HG03103 (cell line): ENCODE data around the gene USB1.

Source experiments
- ATAC-seq: cut with Tn5 transposase; IDR thresholded peaks from one replicate; pipeline ENCODE4 v1.9.1; 2021; ENCODE audit warnings: low read depth; ENCODE audit not compliant: unreplicated experiment

Gene USB1

DNA sequence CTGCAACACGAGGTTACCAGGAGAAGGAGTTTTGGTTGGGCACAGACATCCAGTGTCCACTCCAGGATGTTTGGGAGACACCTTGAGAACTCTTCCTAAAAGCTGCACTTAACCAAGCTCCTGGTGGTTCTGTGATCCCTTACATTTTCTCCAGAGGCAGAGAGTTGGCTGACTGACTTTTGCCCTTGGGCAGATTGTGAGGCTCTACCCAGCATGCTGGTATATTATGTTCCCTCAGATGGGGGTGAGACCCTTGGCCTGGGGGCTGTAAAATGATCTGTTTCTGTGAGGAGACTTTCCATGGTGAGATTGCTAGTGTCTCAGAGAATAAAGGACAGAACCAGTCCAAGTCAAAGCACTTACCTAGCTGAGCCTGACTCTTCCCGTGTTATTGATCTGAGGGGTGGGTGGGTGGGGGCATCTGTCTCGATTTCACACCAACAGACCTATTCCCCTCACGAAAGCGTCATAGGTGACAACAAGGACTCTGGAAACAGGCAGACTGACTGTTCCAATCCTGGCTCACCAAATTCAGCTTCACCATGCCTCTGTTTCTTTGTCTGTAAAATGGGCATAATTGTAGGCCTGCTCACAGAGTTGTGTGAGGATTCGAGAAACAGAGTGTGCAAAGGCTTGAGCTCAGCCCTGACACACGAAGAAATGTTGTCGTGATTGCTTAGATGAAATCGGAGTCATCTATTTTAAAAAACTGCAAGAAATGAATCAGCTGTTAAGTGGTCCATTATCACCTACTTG, 12.2 kb downstream of the USB1 start:
- no peak for ATAC-seq

- ATAC-seq = no peak
Measured at GRCh38 chr16:58016840-58017446, 15.7 kb downstream of the USB1 start.

DNA sequence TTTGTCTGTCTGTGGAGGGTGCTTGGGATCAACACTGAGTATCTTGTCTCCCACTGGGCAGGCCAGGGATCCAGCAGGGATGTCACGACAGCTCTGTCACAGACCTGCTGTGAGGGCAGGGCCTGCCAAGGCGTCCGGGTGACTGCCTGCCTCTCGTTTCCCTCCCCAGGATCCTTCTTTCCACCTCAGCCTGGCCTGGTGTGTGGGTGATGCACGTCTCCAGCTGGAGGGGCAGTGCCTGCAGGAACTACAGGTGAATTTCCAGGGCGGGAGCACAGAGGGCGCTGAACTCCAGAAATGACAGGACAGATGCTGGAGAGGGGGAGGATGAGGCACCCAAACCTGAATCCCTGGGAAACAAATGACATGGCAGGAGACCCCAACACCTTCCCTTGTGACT, 17.6 kb downstream of the USB1 start:
- no peak for ATAC-seq

- ATAC-seq = no peak
Measured at GRCh38 chr16:58019866-58020538, 18.8 kb downstream of the USB1 start.

DNA sequence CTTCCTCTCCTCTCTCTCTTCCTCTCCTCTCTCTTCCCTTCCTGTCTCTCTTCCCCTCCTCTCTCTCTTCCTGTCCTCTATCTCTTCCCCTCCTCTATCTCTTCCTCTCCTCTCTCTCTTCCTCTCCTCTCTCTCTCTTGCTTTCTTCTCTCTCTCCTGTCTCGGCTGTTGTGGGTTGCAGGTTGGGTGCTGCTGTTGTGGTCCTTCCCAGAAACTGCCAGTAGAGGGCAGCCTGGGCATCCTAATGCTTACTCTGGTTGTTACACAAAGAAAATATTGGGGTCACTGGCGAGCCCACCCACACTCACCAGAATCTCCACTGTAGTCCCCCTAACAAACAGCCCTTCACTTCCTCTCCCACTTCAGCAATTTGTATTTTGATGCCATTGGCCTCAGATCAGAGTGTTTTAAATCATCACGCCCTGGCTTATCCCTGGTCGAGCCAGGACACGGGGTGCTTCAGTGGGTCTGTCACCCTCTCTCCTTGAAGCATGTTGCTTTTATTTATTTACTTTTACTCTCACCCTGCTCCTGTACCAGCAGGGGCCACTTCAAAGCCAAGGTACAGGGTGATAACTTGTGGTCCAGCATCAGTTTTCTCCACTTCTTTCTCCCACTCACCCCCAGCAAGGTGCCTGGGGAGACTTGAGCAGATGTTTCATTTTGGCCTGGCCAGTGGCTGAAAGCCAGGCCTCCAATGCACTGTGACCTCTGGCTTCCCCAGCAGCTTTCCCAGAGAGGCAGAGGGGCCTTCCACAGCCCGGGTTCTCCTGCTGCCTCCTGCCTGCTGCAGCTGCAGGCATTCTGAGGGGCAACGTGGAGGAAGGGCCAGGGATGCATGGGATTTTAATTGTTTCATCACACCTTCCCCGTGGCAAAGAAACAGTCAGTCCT, 19.7 kb downstream of the USB1 start:
- no peak for ATAC-seq

DNA sequence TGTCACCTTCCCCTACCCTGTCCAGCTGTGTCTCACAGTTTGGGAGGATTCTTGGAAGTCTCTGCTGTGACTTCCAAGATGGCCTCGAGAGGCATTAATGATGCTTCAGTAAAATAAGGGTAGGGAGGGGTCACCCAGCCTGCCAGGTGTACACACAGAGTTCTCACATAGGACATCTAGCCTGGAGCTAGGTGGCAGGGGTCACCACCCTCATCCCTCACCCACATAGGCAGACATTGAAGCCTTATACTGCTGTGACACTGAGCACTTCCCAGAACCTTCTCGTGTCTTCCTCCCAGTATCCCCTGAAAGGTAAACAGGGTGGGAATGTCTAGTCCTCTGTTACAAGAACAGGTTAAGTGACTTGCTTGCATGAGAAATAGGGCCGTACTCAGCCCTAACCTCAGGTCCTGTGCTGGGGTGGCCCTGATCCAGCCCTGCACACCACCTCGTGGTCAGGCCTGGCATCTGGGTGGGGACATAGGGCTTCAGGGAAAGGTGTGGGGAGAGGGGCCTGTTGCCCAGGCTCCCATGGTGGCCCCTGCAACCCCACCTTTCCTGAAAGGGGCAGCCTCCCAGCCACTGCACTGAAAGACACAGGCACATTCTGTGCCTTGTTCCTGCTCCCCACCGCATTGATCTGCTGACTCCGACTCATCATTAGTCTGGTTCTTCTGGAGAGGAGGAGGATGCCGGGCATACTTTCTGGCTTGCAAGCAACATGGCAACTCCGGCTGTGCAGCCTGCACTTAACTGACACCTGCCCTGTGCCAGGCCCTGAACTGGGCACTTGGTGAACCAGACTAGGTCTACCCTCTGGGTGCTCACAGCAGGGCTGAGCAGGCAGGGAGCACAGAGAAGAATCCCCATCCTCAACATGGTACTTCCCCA, 20.7 kb downstream of the USB1 start:
- no peak for ATAC-seq

- no peak for ATAC-seq
Measured at GRCh38 chr16:58022601-58023371, 21.6 kb downstream of the USB1 start.

DNA sequence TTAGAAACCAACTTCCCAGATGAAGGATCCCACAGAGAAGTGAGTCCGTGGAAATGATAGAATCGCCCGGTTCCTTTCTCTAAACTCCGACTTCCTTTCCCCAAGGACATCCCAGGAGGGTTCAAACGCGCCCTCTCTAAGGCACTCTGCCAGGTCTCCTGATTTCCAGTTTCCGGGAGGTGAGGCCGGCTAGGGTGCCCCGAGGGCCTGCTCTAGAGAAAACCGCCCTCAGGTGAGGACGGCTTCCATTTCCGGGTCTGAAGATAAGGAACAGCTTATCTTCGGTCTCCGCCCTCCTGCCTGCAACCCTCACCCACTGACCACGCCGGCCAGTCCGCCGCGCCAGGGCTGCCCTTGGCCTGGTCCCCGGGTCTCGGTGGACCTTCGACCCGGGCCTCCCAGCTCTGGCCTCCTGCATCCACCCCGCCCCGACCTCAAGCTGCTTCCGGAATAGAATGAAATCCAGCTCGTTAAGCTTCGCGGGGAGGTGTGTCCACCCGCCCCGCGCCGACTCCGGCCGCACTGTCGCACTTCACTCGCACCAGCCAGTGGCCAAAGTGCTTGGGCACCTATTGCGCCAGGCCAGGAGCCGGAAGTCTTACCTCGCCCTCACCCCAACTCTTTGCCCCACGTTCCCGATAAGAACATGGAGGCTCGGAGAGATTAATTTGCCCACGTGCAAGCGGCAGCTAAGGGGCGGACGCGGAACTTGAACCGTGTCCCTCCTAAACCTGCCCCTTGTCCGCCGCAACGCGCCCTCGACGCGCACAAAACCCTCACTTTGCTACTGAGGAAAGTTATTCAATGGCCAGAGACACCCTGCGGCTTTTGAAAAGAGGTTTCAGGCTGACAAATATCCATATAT, 23.5 kb downstream of the USB1 start:
- no peak for ATAC-seq

GRCh38 chr16:58025351-58026138, 24.3 kb downstream of the USB1 start, which contains the start of gene MMP15:
Gene MMP15, plus strand, starts transcription at chr16:58025754. Its CDS starts 597 bp downstream, at chr16:58026351.
- ATAC-seq = peak; percentile 53

DNA sequence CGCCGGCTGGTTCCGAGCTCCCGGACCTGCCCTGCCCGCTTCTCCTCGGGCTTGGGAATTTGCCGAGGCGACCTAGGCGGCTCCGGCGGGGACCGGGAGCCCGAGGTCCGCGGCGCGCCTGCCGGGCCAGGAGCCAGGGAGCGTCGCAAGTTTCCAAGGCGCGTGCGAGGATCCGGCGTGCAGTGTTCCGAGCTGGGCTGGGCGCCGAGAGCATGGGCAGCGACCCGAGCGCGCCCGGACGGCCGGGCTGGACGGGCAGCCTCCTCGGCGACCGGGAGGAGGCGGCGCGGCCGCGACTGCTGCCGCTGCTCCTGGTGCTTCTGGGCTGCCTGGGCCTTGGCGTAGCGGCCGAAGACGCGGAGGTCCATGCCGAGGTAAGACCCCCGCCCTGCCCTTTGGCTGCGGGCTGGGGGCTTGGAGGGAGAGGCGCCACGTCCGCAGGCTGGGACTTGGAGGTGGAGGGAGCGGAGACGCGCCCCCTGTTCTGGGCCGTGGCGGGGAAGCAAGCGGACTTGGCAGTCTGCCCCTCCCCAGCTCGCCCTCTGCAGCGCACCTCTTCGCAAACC, 25.0 kb downstream of the USB1 start:
- peak; percentile 17 for ATAC-seq

- no peak for ATAC-seq
Measured at GRCh38 chr16:58026705-58027160, 25.5 kb downstream of the USB1 start.

DNA sequence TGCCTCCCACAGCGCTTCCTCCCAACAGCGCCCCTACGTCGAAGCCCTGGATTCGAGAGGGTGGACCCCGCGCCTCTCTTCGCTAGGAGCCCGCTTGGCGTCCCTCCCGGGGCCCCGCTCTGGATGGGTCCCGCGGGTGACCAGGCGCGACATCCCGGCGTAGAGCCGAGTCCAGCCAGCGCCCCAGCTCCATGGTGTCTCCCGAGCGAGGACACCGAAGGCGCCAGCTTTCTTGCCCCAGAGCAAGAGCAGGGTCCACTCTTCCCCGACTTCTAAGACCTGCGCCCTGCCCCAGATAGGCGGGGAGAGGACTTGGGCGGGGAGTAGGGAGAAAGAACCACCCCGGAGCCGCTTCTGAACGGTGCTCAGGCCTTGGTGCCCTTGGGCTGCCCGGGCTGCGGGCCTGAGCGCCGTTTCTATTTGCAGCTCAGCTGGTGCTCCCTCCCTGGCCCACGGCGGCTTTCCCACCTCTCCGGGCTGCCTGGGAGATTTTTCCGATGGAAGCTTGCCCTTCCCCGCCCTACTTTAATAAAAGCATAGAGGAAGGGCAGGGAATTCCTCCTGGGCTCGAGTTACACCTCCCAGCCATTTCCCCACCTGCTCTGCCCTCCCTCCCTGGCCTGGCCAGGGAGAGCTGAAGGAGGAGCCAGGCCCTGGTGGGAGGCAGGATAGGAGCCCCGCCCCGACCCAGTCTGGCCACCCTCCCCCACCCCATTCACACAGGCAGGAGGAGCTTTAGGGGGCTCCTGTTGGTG, 26.1 kb downstream of the USB1 start:
- no peak for ATAC-seq

DNA sequence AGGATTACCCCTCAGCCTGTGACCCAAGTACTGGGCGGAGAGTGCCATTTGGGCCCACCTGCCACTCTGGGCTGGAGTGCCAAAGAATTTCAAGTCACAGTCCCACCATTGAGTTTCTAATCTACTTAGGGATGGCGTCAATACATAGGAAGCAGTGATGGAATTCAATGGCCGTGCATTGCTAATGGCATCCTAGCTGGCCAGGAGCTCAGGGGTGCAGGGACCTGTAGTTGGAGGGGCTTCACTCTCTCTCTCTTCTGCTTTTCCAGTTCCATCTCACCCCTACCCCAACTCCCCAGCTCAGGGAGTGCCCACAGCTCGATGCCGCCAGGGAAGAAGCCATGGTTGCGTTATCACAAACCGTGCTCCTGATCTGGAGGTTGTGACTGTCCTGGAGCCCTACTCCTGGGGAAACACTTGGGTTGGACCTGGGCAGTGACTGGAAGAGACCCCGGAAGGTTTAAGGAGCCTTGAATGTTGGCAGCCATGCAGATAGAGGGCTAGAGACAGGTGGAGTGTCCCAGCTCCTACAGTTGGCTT, 26.8 kb downstream of the USB1 start:
- no peak for ATAC-seq

DNA sequence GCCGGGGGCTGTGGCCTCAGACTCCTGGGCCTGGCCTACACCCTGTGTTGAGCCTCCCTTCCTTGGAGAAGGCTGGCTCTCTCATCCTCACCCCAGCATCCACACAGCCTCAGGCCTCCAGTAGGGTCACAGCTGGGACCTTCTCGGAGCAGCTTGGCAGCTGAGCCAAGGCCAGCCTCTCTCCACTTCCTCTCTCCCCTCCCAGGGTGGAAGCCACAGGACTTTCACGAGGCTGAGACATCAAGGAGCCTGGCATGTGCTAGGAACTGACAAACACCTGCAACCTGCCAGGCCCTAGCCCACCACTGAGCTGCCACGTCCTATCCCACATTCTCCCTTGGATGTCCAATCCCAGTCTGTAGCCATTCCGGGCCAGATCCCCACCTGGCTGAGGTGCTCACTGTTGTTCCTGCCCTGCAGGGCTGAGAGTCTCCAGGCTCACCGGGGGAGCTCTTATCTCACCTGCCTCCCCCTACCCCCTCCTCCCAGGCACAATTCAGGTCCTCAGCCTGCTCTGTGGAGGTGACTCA, 27.4 kb downstream of the USB1 start:
- no peak for ATAC-seq

DNA sequence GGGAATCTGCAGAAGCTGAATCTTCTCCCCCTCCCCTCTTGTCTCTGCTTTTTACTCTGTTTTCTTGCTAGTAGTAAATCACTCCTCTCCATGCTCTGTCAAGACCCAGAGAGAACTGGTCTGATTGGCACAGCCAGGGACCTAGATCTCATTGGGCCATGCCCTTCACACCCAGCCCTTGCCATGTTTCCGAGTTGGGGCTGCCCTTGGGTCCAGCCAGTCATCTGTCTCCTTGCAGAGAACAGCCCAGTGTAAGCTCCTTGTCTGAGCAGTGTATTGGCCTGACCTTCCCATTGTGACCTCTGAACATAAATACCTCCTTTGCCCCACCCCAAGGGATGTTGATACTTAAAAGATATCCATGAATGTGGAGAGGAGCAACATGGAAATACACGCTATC, 28.2 kb downstream of the USB1 start:
- no peak for ATAC-seq
